A204.1 (cell line): Measurements from ENCODE around the gene APOA5.
A peak's percentile ranks its signal among the peaks of the same experiment; 100 is the strongest.
"Not testable (repeated sequence)": the region's sequence is repeated elsewhere in the genome, so short reads cannot be mapped to it uniquely, and the experiment has no call there.

Experiments used
- FAIRE-seq: peaks from 2 replicates; lab custom pipeline; 2012; peaks lifted over from hg19 to GRCh38; lab: Jason Lieb, UNC

APOA5 gene

GRCh38 chr11:116826751-116827431 lies 35.2 kb upstream of the APOA5 start:
- FAIRE-seq: no peak

GRCh38 chr11:116825854-116826750 lies 34.4 kb upstream of the APOA5 start:
- FAIRE-seq: no peak

- no peak for FAIRE-seq
Measured at GRCh38 chr11:116825434-116825833, 33.8 kb upstream of the APOA5 start.

GRCh38 chr11:116823031-116823843 lies 31.6 kb upstream of the APOA5 start, which contains the start of gene APOA4:
TSS of gene APOA4 (minus strand) at chr11:116823304. CDS start at chr11:116823191, 113 bp downstream.
- FAIRE-seq: no peak

- no peak for FAIRE-seq
Measured at GRCh38 chr11:116822575-116822974, 30.9 kb upstream of the APOA5 start.

GRCh38 chr11:116821050-116821918 lies 29.6 kb upstream of the APOA5 start:
- FAIRE-seq: no peak

- FAIRE-seq: no peak
Measured at GRCh38 chr11:116819049-116819448, 27.4 kb upstream of the APOA5 start.

- FAIRE-seq: no peak
Measured at GRCh38 chr11:116814502-116814901, 22.8 kb upstream of the APOA5 start.

GRCh38 chr11:116813781-116814471 lies 22.2 kb upstream of the APOA5 start:
- no peak for FAIRE-seq

GRCh38 chr11:116813170-116813569 lies 21.5 kb upstream of the APOA5 start:
- no peak for FAIRE-seq

GRCh38 chr11:116812109-116812508 lies 20.4 kb upstream of the APOA5 start:
- FAIRE-seq: peak; percentile 99

- no peak for FAIRE-seq
Measured at GRCh38 chr11:116811194-116811593, 19.5 kb upstream of the APOA5 start.

GRCh38 chr11:116808262-116809175 lies 16.8 kb upstream of the APOA5 start:
- FAIRE-seq: no peak

- no peak for FAIRE-seq
Measured at GRCh38 chr11:116807601-116808261, 16.1 kb upstream of the APOA5 start.

- no peak for FAIRE-seq
Measured at GRCh38 chr11:116804001-116804400, 12.3 kb upstream of the APOA5 start.

GRCh38 chr11:116801662-116802061 lies 10.0 kb upstream of the APOA5 start:
- FAIRE-seq: not testable (repeated sequence)

- FAIRE-seq: no peak
Measured at GRCh38 chr11:116800610-116801009, 8.9 kb upstream of the APOA5 start.

GRCh38 chr11:116798368-116798767 lies 6.7 kb upstream of the APOA5 start:
- no peak for FAIRE-seq

- no peak for FAIRE-seq
Measured at GRCh38 chr11:116797816-116798215, 6.1 kb upstream of the APOA5 start.
